Measurements from ENCODE around the gene GPR146. TPM values are rescaled to one million over a fixed set of nuclear protein-coding genes. Genes with fewer than 3 reads are reported as not detected.

GPR146 gene
- total and polyA plus RNA-seq, 2 of the 13 experiments (the other 11 are each of a cell fraction or from before 2014, with no cell fraction given): 2.0 to 15.9 TPM

DNA sequence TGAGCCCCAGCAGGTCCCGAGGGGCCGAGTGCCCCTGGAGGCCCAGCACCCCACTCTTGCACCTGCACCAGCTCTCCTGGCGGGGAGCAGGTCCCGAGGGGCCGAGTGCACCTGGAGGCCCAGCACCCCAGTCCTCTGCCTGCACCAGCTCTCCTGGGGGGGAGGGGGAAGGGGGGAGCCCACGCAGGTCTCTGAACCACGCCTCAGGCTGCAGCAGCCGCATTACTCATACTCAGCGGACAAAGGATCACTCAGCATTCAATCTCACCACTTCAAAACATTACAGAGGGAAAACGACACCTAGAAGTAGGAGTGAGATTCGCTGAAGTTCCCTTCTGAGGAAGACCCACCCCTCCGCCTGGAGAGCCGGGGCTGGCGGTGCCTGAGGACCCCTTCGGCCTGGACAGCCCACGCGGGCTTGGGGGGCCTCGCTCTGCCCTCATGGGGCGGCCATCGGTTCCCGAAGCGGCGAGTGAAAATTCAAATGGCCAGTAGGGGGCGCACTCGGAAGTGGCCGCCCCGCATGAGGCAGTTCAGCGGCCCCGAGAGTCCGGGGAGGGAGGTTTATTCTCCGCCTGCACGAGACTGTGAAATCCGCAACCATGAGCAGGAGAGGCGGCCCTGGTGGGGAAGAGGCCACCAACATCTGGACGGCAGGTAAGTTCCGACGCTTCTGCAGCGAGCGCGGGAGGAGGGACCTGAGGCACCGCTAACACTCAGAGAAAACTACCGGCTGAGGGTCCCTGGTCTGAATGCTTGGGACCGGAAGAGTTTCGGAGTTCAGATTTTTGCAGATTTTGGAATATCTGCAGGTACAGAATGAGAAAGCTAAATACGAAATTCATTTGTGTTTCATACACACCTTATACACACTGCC lies 42.5 kb downstream of the GPR146 start (continued):
- TF ChIP-seq, protein P1, sequence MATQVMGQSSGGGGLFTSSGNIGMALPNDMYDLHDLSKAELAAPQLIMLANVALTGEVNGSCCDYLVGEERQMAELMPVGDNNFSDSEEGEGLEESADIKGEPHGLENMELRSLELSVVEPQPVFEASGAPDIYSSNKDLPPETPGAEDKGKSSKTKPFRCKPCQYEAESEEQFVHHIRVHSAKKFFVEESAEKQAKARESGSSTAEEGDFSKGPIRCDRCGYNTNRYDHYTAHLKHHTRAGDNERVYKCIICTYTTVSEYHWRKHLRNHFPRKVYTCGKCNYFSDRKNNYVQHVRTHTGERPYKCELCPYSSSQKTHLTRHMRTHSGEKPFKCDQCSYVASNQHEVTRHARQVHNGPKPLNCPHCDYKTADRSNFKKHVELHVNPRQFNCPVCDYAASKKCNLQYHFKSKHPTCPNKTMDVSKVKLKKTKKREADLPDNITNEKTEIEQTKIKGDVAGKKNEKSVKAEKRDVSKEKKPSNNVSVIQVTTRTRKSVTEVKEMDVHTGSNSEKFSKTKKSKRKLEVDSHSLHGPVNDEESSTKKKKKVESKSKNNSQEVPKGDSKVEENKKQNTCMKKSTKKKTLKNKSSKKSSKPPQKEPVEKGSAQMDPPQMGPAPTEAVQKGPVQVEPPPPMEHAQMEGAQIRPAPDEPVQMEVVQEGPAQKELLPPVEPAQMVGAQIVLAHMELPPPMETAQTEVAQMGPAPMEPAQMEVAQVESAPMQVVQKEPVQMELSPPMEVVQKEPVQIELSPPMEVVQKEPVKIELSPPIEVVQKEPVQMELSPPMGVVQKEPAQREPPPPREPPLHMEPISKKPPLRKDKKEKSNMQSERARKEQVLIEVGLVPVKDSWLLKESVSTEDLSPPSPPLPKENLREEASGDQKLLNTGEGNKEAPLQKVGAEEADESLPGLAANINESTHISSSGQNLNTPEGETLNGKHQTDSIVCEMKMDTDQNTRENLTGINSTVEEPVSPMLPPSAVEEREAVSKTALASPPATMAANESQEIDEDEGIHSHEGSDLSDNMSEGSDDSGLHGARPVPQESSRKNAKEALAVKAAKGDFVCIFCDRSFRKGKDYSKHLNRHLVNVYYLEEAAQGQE (IDR thresholded peaks at IDR 0.05; ENCODE audit: borderline replicate concordance in 1 of 2, low read depth in 1 of 2, low read length in 2 of 2): peak in 1 of 2 experiments; percentile 49; a peak in 1 of 4 replicates
- TF ChIP-seq KDM1A (CRISPR knock-in tag; IDR thresholded peaks at IDR 0.05) (no peak), ZNF563 (CRISPR knock-in tag; IDR thresholded peaks at IDR 0.05) (peak; percentile 26; the same call in 1 of the 2 replicates), KLF12 (CRISPR knock-in tag; IDR thresholded peaks at IDR 0.05; ENCODE audit: borderline replicate concordance) (peak; percentile 52; the same call in 1 of the 2 replicates), KMT2A (CRISPR knock-in tag; IDR thresholded peaks at IDR 0.05) (peak; percentile 90), CHD2 (IDR thresholded peaks at IDR 0.05; ENCODE audit: low read depth, low read length) (no peak), ZSCAN25 (CRISPR knock-in tag; IDR thresholded peaks at IDR 0.05) (peak; percentile 24; the same call in 1 of the 2 replicates), YEATS4 (CRISPR knock-in tag; IDR thresholded peaks at IDR 0.05; ENCODE audit: borderline replicate concordance) (peak; percentile 80)
- TF ChIP-seq, protein P2, sequence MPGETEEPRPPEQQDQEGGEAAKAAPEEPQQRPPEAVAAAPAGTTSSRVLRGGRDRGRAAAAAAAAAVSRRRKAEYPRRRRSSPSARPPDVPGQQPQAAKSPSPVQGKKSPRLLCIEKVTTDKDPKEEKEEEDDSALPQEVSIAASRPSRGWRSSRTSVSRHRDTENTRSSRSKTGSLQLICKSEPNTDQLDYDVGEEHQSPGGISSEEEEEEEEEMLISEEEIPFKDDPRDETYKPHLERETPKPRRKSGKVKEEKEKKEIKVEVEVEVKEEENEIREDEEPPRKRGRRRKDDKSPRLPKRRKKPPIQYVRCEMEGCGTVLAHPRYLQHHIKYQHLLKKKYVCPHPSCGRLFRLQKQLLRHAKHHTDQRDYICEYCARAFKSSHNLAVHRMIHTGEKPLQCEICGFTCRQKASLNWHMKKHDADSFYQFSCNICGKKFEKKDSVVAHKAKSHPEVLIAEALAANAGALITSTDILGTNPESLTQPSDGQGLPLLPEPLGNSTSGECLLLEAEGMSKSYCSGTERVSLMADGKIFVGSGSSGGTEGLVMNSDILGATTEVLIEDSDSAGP (CRISPR knock-in tag; IDR thresholded peaks at IDR 0.05; ENCODE audit: borderline replicate concordance): peak; percentile 74; the same call in 1 of the 2 replicates
- TF ChIP-seq, protein P3, sequence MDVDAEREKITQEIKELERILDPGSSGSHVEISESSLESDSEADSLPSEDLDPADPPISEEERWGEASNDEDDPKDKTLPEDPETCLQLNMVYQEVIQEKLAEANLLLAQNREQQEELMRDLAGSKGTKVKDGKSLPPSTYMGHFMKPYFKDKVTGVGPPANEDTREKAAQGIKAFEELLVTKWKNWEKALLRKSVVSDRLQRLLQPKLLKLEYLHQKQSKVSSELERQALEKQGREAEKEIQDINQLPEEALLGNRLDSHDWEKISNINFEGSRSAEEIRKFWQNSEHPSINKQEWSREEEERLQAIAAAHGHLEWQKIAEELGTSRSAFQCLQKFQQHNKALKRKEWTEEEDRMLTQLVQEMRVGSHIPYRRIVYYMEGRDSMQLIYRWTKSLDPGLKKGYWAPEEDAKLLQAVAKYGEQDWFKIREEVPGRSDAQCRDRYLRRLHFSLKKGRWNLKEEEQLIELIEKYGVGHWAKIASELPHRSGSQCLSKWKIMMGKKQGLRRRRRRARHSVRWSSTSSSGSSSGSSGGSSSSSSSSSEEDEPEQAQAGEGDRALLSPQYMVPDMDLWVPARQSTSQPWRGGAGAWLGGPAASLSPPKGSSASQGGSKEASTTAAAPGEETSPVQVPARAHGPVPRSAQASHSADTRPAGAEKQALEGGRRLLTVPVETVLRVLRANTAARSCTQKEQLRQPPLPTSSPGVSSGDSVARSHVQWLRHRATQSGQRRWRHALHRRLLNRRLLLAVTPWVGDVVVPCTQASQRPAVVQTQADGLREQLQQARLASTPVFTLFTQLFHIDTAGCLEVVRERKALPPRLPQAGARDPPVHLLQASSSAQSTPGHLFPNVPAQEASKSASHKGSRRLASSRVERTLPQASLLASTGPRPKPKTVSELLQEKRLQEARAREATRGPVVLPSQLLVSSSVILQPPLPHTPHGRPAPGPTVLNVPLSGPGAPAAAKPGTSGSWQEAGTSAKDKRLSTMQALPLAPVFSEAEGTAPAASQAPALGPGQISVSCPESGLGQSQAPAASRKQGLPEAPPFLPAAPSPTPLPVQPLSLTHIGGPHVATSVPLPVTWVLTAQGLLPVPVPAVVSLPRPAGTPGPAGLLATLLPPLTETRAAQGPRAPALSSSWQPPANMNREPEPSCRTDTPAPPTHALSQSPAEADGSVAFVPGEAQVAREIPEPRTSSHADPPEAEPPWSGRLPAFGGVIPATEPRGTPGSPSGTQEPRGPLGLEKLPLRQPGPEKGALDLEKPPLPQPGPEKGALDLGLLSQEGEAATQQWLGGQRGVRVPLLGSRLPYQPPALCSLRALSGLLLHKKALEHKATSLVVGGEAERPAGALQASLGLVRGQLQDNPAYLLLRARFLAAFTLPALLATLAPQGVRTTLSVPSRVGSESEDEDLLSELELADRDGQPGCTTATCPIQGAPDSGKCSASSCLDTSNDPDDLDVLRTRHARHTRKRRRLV (CRISPR knock-in tag; IDR thresholded peaks at IDR 0.05): no peak
- TF ChIP-seq, protein P4, sequence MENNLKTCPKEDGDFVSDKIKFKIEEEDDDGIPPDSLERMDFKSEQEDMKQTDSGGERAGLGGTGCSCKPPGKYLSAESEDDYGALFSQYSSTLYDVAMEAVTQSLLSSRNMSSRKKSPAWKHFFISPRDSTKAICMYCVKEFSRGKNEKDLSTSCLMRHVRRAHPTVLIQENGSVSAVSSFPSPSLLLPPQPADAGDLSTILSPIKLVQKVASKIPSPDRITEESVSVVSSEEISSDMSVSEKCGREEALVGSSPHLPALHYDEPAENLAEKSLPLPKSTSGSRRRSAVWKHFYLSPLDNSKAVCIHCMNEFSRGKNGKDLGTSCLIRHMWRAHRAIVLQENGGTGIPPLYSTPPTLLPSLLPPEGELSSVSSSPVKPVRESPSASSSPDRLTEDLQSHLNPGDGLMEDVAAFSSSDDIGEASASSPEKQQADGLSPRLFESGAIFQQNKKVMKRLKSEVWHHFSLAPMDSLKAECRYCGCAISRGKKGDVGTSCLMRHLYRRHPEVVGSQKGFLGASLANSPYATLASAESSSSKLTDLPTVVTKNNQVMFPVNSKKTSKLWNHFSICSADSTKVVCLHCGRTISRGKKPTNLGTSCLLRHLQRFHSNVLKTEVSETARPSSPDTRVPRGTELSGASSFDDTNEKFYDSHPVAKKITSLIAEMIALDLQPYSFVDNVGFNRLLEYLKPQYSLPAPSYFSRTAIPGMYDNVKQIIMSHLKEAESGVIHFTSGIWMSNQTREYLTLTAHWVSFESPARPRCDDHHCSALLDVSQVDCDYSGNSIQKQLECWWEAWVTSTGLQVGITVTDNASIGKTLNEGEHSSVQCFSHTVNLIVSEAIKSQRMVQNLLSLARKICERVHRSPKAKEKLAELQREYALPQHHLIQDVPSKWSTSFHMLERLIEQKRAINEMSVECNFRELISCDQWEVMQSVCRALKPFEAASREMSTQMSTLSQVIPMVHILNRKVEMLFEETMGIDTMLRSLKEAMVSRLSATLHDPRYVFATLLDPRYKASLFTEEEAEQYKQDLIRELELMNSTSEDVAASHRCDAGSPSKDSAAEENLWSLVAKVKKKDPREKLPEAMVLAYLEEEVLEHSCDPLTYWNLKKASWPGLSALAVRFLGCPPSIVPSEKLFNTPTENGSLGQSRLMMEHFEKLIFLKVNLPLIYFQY (CRISPR knock-in tag; IDR thresholded peaks at IDR 0.05; ENCODE audit: borderline replicate concordance): no peak

All from HepG2 (cell line).